B cell (primary cell): ENCODE results near the gene ERP44.

Source experiments
- CTCF ChIP-seq: fragments of 200-600 bp; IDR thresholded peaks from one replicate; pipeline ENCODE4 v1.8.0; 2022; ENCODE audit warnings: antibody characterized with exemption, mild to moderate bottlenecking
- EZH2 ChIP-seq: IDR thresholded peaks from 2 replicates; pipeline ENCODE4 v1.6.1; 2012; ENCODE audit warnings: borderline replicate concordance, low read depth, mild to moderate bottlenecking, moderate library complexity, low read length; ENCODE audit not compliant: insufficient read depth, poor library complexity, severe bottlenecking

DNA sequence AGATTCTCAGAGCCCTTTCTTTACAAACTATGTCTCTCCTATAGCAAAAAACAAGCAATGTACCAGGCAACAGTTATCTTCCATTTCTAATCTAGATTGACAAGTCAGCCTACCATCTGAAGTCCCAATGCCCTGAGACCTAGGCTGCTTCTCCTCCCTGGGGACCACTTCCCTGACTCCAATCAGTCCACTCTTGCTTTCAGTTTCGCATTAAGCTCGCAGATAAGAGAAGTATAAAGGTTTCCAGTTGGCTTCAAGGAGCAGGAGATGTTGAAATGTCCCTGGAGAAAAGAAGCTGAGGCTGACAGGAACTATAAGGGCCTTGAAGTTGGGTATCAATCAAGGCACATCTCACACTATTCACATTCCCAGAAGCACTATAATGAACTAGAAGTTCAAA is 32.3 kb downstream of the ERP44 start:
- TF ChIP-seq CTCF = no peak
- TF ChIP-seq EZH2 = no peak
